ENCODE results near the gene PRRT2.
A peak's percentile ranks its signal among the peaks of the same experiment; 100 is the strongest.

The PRRT2 gene

DNA sequence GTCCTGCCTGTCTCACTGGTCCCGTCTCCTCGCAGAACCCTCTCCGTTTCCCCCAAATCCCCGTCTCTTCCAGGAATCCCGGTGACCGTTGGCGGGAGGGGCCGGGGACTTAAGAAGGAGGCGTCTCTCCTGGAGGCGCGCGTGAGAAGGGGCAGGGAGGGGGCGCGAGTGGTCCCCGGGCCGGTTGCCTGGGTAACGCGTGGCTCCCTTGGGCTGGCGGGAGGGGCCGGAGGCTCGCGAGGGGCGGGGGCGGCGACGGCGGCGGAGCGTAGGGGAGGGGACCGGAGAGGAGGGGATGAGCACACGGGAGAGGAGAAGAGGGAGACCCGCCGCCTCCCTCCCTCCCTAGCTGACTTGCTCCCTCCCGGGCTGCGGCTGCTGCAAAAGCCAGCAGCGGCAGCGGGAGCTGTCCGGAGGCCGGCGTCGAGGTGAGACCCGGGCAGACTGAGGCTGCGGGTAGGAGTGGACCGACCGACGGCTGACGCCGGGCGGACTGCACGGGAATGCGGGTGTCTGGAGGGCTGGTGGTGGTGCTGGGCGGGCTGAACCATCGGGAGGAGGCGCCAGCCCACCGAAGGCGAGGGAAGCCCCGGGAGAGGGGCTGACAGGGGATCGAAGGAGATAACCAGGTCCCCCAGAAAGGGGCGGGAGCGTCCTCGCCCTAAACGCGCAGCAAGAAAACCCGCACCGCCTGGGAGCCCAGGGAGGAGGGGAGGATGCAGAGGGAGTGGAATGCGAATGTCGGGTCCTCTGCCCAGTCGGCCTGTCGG is at the start of gene PRRT2:
Gene PRRT2, plus strand, starts transcription at position 298 of the 770 bp plus-strand sequence. CDS start 862 bp downstream, outside the sequence.
- TF ChIP-seq, protein P1, sequence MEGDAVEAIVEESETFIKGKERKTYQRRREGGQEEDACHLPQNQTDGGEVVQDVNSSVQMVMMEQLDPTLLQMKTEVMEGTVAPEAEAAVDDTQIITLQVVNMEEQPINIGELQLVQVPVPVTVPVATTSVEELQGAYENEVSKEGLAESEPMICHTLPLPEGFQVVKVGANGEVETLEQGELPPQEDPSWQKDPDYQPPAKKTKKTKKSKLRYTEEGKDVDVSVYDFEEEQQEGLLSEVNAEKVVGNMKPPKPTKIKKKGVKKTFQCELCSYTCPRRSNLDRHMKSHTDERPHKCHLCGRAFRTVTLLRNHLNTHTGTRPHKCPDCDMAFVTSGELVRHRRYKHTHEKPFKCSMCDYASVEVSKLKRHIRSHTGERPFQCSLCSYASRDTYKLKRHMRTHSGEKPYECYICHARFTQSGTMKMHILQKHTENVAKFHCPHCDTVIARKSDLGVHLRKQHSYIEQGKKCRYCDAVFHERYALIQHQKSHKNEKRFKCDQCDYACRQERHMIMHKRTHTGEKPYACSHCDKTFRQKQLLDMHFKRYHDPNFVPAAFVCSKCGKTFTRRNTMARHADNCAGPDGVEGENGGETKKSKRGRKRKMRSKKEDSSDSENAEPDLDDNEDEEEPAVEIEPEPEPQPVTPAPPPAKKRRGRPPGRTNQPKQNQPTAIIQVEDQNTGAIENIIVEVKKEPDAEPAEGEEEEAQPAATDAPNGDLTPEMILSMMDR (conservative IDR thresholded peaks at IDR 0.05; ENCODE audit: low read depth, low read length), result peak; percentile 5
- peak within 1 kb of the TSS; percentile 57 for H3K4me3 ChIP-seq (ENCODE audit: low read depth, low read length)
- DNase-seq (ENCODE audit: low read depth), result peak; percentile 54

DNA sequence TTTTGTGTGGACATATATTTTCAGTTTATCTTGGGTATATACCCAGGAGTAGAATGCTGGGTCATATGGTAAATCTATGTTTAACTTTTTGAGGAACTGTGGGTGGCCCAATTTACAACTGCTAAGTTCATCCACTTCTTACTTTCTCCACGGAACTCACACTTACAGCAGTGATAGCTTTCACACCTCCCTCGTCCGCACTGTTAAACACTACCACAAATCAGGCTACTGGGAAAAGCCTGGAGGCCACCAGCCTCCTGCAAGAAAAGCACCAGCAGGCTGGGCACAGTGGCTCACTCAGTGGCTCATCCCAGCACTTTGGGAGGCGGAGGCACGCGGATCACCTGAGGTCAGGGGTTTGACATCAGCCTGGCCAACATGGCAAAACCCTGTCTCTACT is 48.7 kb upstream of the PRRT2 start:
- DNase-seq (ENCODE audit: low read depth), result no peak
- H3K4me3 ChIP-seq (ENCODE audit: low read depth, low read length), result no peak overlapping the region
- TF ChIP-seq, protein P1 (conservative IDR thresholded peaks at IDR 0.05; ENCODE audit: low read depth, low read length), result no peak

GRCh38 chr16:29765167-29766032 is 46.6 kb upstream of the PRRT2 start:
- H3K4me3 ChIP-seq (ENCODE audit: low read depth, low read length), result no peak overlapping the region
- no peak for DNase-seq (ENCODE audit: low read depth)
- TF ChIP-seq, protein P1 (conservative IDR thresholded peaks at IDR 0.05; ENCODE audit: low read depth, low read length), result no peak

DNA sequence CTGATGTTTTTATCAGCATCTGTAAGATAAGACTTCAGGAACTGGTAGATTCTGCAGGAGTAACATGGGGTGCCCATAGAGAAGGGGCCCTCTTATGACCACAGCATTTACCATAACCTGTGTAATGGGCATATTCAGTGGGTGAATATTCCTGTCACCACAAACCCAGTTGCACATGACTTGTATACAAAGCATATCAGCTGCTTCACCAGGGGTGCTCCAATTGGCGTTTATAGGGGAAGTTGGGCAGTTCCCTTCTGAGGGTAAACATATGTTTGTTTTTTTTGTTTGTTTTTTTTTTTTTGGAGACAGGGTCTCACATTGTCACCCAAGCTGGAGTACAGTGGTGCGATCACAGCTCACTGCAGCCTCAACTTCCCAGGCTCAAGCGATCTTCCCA is 45.4 kb upstream of the PRRT2 start:
- H3K4me3 ChIP-seq (ENCODE audit: low read depth, low read length), result no peak overlapping the region
- DNase-seq (ENCODE audit: low read depth), result no peak
- TF ChIP-seq, protein P1 (conservative IDR thresholded peaks at IDR 0.05; ENCODE audit: low read depth, low read length), result no peak

GRCh38 chr16:29767062-29767461 is 44.9 kb upstream of the PRRT2 start:
- no peak overlapping the region for H3K4me3 ChIP-seq (ENCODE audit: low read depth, low read length)
- TF ChIP-seq, protein P1 (conservative IDR thresholded peaks at IDR 0.05; ENCODE audit: low read depth, low read length), result no peak
- DNase-seq (ENCODE audit: low read depth), result no peak

DNA sequence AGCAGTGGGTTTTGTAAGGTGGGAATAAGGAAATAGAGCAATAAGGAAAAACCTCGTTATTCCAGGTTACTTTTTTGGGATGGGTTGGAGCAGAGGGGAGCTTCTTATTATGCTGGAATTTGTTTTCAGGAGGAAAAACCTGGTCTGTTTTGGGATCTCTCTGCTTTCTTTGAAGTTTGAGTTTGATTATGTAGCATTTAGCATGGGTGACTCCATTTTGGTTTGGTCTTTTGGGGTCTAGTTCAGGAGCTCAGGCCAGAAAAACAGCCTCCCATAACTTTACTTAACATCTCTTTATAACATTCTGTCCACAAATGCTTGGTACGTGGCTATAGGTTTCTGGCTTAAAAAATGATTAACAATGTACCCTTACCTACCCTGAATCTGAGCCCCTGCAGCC is 42.5 kb upstream of the PRRT2 start:
- TF ChIP-seq, protein P1 (conservative IDR thresholded peaks at IDR 0.05; ENCODE audit: low read depth, low read length), result no peak
- no peak overlapping the region for H3K4me3 ChIP-seq (ENCODE audit: low read depth, low read length)
- no peak for DNase-seq (ENCODE audit: low read depth)
